Activated CD4-positive, alpha-beta memory T cell treated with anti-CD3 and anti-CD28 coated beads for 36 hours (primary cell): ENCODE measurements around the gene OR6B3. TPM values are rescaled to one million over a fixed set of nuclear protein-coding genes. Genes with fewer than 3 reads are reported as not detected.

Experiments used
- CTCF ChIA-PET: fragments of 350-600 bp; sonication (Branson Sonifier 250); formaldehyde crosslinking; loops from one replicate; lab custom pipeline; 2021; ENCODE audit warnings: antibody characterized with exemption, inconsistent platforms; lab: Charles Lee
- POLR2A ChIA-PET: fragments of 350-600 bp; sonication (Branson Sonifier 250); formaldehyde crosslinking; loops from one replicate; lab custom pipeline; 2021; ENCODE audit warnings: antibody characterized with exemption; lab: Charles Lee
- DNase-seq: peaks from one replicate; pipeline ENCODE4 v3.0.0-alpha.2; 2020
- H3K27ac Mint-ChIP-seq: one replicate; pipeline ENCODE4 v1.8.0; 2021; ENCODE audit warnings: mixed read lengths
- H3K27me3 Mint-ChIP-seq: one replicate; pipeline ENCODE4 v1.8.0; 2021; ENCODE audit warnings: mixed read lengths
- H3K36me3 Mint-ChIP-seq: one replicate; pipeline ENCODE4 v1.8.0; 2021; ENCODE audit warnings: mixed read lengths
- H3K4me1 Mint-ChIP-seq: one replicate; pipeline ENCODE4 v1.8.0; 2021; ENCODE audit warnings: low read depth, mixed read lengths
- H3K4me3 Mint-ChIP-seq: one replicate; pipeline ENCODE4 v1.8.0; 2021; ENCODE audit warnings: mild to moderate bottlenecking, mixed read lengths
- H3K9me3 Mint-ChIP-seq: one replicate; pipeline ENCODE4 v1.8.0; 2021; ENCODE audit warnings: mixed read lengths
- intact Hi-C: fragments of 100-400 bp; cut with micrococcal nuclease; formaldehyde crosslinking; loops from one replicate; pipeline ENCODE4 v1.15.1; 2023
- total RNA-seq, 2 experiments: library from RNA; stranded (reverse); gene quantifications; one replicate each; pipeline ENCODE4 v1.2.3, GENCODE V29; 2021

The OR6B3 gene
- total RNA-seq, 2 experiments from 2014 or later = not detected

GRCh38 chr2:240013343-240013742 lies 40.0 kb downstream of the OR6B3 start:
- intact Hi-C loops = no loop called here
- Mint-ChIP-seq H3K27ac (no peak overlapping the region), H3K4me1 (no peaks in the 10 kb centered on the region), H3K9me3 (no peaks in the 10 kb centered on the region), H3K27me3 (no peaks in the 10 kb centered on the region), H3K4me3 (no peak overlapping the region), H3K36me3 (peaks cover 47% of the 10 kb centered on the region)
- ChIA-PET CTCF (interaction anchor here (0.7 to 2.8 kb wide), 4 partner anchors 8 to 21 kb away, joined by 3 to 13 read pairs (median 6); partner anchors contain the start of gene NDUFA10), POLR2A (no interaction called here)
- no peak for DNase-seq

- ChIA-PET CTCF (interaction anchor here (1.1 kb wide), 1 partner anchor 19 kb away, joined by 3 read pairs; no protein-coding TSS in a partner anchor), POLR2A (no interaction called here)
- no peak for DNase-seq
- no peaks in the 10 kb centered on the region for H3K27me3 Mint-ChIP-seq
- H3K36me3 Mint-ChIP-seq = peaks cover 45% of the 10 kb centered on the region
- intact Hi-C loops = no loop called here
- H3K9me3 Mint-ChIP-seq = no peaks in the 10 kb centered on the region
- no peak overlapping the region for H3K4me3 Mint-ChIP-seq
- no peak overlapping the region for H3K27ac Mint-ChIP-seq
- H3K4me1 Mint-ChIP-seq = no peaks in the 10 kb centered on the region
These were observed 50.3 kb downstream of the OR6B3 start for GRCh38 chr2:240002983-240003382.

GRCh38 chr2:240000671-240001070 lies 52.6 kb downstream of the OR6B3 start:
- Mint-ChIP-seq H3K27ac (no peak overlapping the region), H3K36me3 (peaks cover 34% of the 10 kb centered on the region), H3K4me3 (no peak overlapping the region), H3K9me3 (no peaks in the 10 kb centered on the region), H3K4me1 (no peaks in the 10 kb centered on the region), H3K27me3 (no peaks in the 10 kb centered on the region)
- CTCF ChIA-PET = interaction anchor here (1.2 to 1.3 kb wide), 2 partner anchors 9 to 21 kb away, joined by 4 to 8 read pairs; no protein-coding TSS in a partner anchor
- POLR2A ChIA-PET = no interaction called here
- DNase-seq = no peak
- intact Hi-C loops = no loop called here

- intact Hi-C loops = no loop called here
- Mint-ChIP-seq H3K27me3 (no peaks in the 10 kb centered on the region), H3K4me1 (no peaks in the 10 kb centered on the region), H3K4me3 (no peak overlapping the region), H3K27ac (no peak overlapping the region), H3K36me3 (peaks cover 21% of the 10 kb centered on the region), H3K9me3 (no peaks in the 10 kb centered on the region)
- no peak for DNase-seq
- ChIA-PET POLR2A (no interaction called here), CTCF (no interaction called here)
These were observed 55.5 kb downstream of the OR6B3 start for GRCh38 chr2:239997686-239998409.

Other genes with a start within 250 kb of the OR6B3 start
- 100 to 1,000 TPM; 133 to 134 TPM for gene NDUFA10, start 28.2 kb downstream of the OR6B3 start, total RNA-seq
- gene OR6B2, start 23.1 kb downstream of the OR6B3 start, total RNA-seq = not detected
- gene COPS9, start 82.8 kb upstream of the OR6B3 start, total RNA-seq = 10 to 100 TPM; 85.2 to 99.9 TPM
- not detected for gene OTOS, start 87.1 kb upstream of the OR6B3 start, total RNA-seq